Measurements from ENCODE around the gene KRTAP10-8.
"Not testable (repeated sequence)": the region's sequence is repeated elsewhere in the genome, so short reads cannot be mapped to it uniquely, and the experiment has no call there.

Gene KRTAP10-8

DNA sequence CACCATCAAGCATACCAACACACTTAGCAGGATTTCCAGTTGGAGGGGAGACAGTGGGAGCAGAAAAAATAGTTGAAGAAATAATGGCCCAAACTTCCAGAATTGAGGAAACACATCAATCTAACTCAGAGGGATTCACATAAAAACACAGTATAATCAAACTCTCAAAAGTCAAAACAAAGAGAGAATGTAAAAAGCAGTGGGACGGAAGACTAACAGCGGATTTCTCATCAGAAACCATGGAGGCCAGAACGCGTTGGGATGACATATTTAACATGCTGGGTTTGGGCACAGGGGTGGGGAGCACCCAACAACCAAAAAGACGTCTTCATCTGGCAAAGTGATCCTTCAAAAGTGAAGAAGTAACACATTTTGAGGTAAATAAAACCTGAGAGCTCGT is 8.0 kb downstream of the KRTAP10-8 start:
- no peak overlapping the region for H3K27ac ChIP-seq (ENCODE audit: low read length)
- no peaks in the 10 kb centered on the region for H3K4me1 ChIP-seq (ENCODE audit: control insufficient read depth, insufficient read depth, low read length)

GRCh38 chr21:44623575-44623974 is 11.7 kb downstream of the KRTAP10-8 start:
- Histone ChIP-seq H3K9ac (ENCODE audit: low read length in 2 of 2) (no peak overlapping the region), H3K4me1 (ENCODE audit: control insufficient read depth, insufficient read depth, low read length) (no peaks in the 10 kb centered on the region), H3K27ac (ENCODE audit: low read length) (no peak overlapping the region), H3K4me3 (ENCODE audit: low read length in 2 of 2) (no peak overlapping the region), H3K27me3 (ENCODE audit: control insufficient read depth in 1 of 2, insufficient read depth in 2 of 2, low read length in 2 of 2) (peaks cover 6 to 12% of the 10 kb centered on the region in 2 donors), H3K36me3 (ENCODE audit: control insufficient read depth in 2 of 2, insufficient read depth in 2 of 2, low read length in 2 of 2) (no peaks in the 10 kb centered on the region), H3K9me3 (ENCODE audit: control insufficient read depth in 2 of 2, low read length in 2 of 2) (peaks cover 13 to 21% of the 10 kb centered on the region in 2 donors)

More for the DNA sequence above, 8.0 kb downstream of the KRTAP10-8 start:
- no peak overlapping the region for H3K9ac ChIP-seq (ENCODE audit: low read length in 2 of 2)
- H3K36me3 ChIP-seq (ENCODE audit: control insufficient read depth in 2 of 2, insufficient read depth in 2 of 2, low read length in 2 of 2) = no peaks in the 10 kb centered on the region
- H3K27me3 ChIP-seq (ENCODE audit: control insufficient read depth in 1 of 2, insufficient read depth in 2 of 2, low read length in 2 of 2) = peaks cover 0 to 2% of the 10 kb centered on the region in 2 donors
- peaks cover 13 to 19% of the 10 kb centered on the region in 2 donors for H3K9me3 ChIP-seq (ENCODE audit: control insufficient read depth in 2 of 2, low read length in 2 of 2)
- no peak overlapping the region for H3K4me3 ChIP-seq (ENCODE audit: low read length in 2 of 2)

DNA sequence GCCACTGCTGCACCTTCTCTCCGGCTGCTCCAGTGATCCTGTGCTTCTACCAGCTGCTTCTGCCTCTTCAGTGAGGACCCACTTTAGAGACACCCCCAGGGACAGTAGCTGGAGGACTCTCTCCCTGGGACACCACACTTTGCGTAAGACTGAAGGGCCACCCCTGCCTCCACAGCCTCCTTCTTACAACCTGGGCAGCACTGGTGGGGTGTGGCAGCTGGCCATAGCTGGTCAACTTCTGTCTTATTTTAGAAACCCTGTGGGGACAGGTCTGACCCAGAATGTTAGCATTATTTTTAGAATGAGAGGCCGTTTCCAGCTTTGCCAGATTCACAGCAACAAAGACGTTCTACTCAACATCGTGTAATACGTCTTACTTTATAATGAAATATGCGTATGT is 13.9 kb downstream of the KRTAP10-8 start:
- H3K4me1 ChIP-seq (ENCODE audit: control insufficient read depth, insufficient read depth, low read length) = no peaks in the 10 kb centered on the region
- H3K9ac ChIP-seq (ENCODE audit: low read length in 2 of 2) = no peak overlapping the region
- H3K27ac ChIP-seq (ENCODE audit: low read length) = no peak overlapping the region
- peaks cover 7 to 18% of the 10 kb centered on the region in 2 donors for H3K27me3 ChIP-seq (ENCODE audit: control insufficient read depth in 1 of 2, insufficient read depth in 2 of 2, low read length in 2 of 2)
- H3K36me3 ChIP-seq (ENCODE audit: control insufficient read depth in 2 of 2, insufficient read depth in 2 of 2, low read length in 2 of 2) = no peaks in the 10 kb centered on the region
- peaks cover 5 to 21% of the 10 kb centered on the region in 2 donors for H3K9me3 ChIP-seq (ENCODE audit: control insufficient read depth in 2 of 2, low read length in 2 of 2)
- H3K4me3 ChIP-seq (ENCODE audit: low read length in 2 of 2) = no peak overlapping the region

DNA sequence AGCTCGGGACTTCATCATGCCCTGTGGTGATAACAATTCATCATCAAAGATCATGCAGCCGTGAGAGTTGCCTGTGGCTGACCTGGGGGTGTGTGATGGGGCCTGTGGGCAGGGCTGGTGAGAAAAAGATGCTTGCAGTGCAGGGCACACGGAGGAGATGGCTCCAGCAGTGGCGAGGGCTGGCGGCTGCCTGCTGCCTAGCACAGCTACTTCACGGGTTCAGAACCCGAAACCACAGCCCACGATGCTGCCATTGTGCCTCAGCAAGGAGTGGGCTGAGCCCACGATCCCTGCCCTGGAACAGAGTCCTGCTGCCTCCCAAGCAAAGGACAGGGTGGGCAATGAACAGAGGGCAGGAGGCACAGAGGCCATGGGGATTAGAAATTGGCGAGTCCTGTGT is 14.4 kb downstream of the KRTAP10-8 start:
- Histone ChIP-seq H3K36me3 (ENCODE audit: control insufficient read depth in 2 of 2, insufficient read depth in 2 of 2, low read length in 2 of 2) (no peaks in the 10 kb centered on the region), H3K27me3 (ENCODE audit: control insufficient read depth in 1 of 2, insufficient read depth in 2 of 2, low read length in 2 of 2) (peaks cover 7 to 18% of the 10 kb centered on the region in 2 donors), H3K4me3 (ENCODE audit: low read length in 2 of 2) (no peak overlapping the region), H3K9me3 (ENCODE audit: control insufficient read depth in 2 of 2, low read length in 2 of 2) (peaks cover 5 to 24% of the 10 kb centered on the region in 2 donors), H3K4me1 (ENCODE audit: control insufficient read depth, insufficient read depth, low read length) (no peaks in the 10 kb centered on the region), H3K9ac (ENCODE audit: low read length in 2 of 2) (no peak overlapping the region), H3K27ac (ENCODE audit: low read length) (no peak overlapping the region)

- no peak within 1 kb of the TSS for H3K9ac ChIP-seq (ENCODE audit: low read length in 2 of 2)
- H3K4me3 ChIP-seq (ENCODE audit: low read length in 2 of 2) = no peak within 1 kb of the TSS
- peaks cover 5 to 23% of the 10 kb centered on the region in 2 donors for H3K9me3 ChIP-seq (ENCODE audit: control insufficient read depth in 2 of 2, low read length in 2 of 2)
- no peak within 1 kb of the TSS for H3K27ac ChIP-seq (ENCODE audit: low read length)
- peaks cover 7 to 18% of the 10 kb centered on the region in 2 donors for H3K27me3 ChIP-seq (ENCODE audit: control insufficient read depth in 1 of 2, insufficient read depth in 2 of 2, low read length in 2 of 2)
- H3K4me1 ChIP-seq (ENCODE audit: control insufficient read depth, insufficient read depth, low read length) = no peaks in the 10 kb centered on the region
- no peaks in the 10 kb centered on the region for H3K36me3 ChIP-seq (ENCODE audit: control insufficient read depth in 2 of 2, insufficient read depth in 2 of 2, low read length in 2 of 2)
Observed at GRCh38 chr21:44626673-44627143, 14.8 kb downstream of the KRTAP10-8 start, which contains the start of gene KRTAP10-9. KRTAP10-9 (plus strand) TSS chr21:44627093; CDS start chr21:44627172, 79 bp downstream.

DNA sequence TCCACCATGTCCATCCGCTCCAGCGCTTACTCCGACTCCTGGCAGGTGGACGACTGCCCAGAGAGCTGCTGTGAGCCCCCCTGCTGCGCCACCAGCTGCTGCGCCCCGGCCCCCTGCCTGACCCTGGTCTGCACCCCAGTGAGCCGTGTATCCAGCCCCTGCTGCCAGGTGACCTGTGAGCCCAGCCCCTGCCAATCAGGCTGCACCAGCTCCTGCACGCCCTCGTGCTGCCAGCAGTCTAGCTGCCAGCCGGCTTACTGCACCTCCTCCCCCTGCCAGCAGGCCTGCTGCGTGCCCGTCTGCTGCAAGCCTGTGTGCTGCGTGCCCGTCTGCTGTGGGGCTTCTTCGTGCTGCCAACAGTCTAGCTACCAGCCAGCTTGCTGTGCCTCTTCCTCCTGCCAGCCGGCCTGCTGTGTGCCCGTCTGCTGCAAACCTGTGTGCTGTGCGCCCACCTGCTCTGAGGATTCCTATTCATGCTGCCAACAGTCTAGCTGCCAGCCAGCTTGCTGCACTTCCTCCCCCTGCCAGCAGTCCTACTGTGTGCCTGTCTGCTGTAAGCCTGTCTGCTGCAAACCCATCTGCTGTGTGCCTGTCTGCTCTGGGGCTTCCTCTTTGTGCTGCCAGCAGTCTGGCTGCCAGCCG is 15.4 kb downstream of the KRTAP10-8 start:
- not testable (repeated sequence) for H3K4me3 ChIP-seq (ENCODE audit: low read length in 2 of 2); H3K36me3 ChIP-seq (ENCODE audit: control insufficient read depth in 2 of 2, insufficient read depth in 2 of 2, low read length in 2 of 2); H3K4me1 ChIP-seq (ENCODE audit: control insufficient read depth, insufficient read depth, low read length); H3K9ac ChIP-seq (ENCODE audit: low read length in 2 of 2); H3K27ac ChIP-seq (ENCODE audit: low read length)
- H3K27me3 ChIP-seq (ENCODE audit: control insufficient read depth in 1 of 2, insufficient read depth in 2 of 2, low read length in 2 of 2) = peaks cover 7 to 18% of the 10 kb centered on the region in 2 donors
- H3K9me3 ChIP-seq (ENCODE audit: control insufficient read depth in 2 of 2, low read length in 2 of 2) = peaks cover 5 to 17% of the 10 kb centered on the region in 2 donors

- not testable (repeated sequence) for H3K36me3 ChIP-seq (ENCODE audit: control insufficient read depth in 2 of 2, insufficient read depth in 2 of 2, low read length in 2 of 2); H3K4me1 ChIP-seq (ENCODE audit: control insufficient read depth, insufficient read depth, low read length); H3K9ac ChIP-seq (ENCODE audit: low read length in 2 of 2); H3K4me3 ChIP-seq (ENCODE audit: low read length in 2 of 2); H3K27ac ChIP-seq (ENCODE audit: low read length)
- Histone ChIP-seq H3K9me3 (ENCODE audit: control insufficient read depth in 2 of 2, low read length in 2 of 2) (peaks cover 7 to 12% of the 10 kb centered on the region in 2 donors), H3K27me3 (ENCODE audit: control insufficient read depth in 1 of 2, insufficient read depth in 2 of 2, low read length in 2 of 2) (peaks cover 7 to 18% of the 10 kb centered on the region in 2 donors)
Observed at GRCh38 chr21:44627831-44628233, 16.0 kb downstream of the KRTAP10-8 start.

- Histone ChIP-seq H3K27ac (ENCODE audit: low read length) (no peak overlapping the region), H3K4me1 (ENCODE audit: control insufficient read depth, insufficient read depth, low read length) (no peaks in the 10 kb centered on the region), H3K9me3 (ENCODE audit: control insufficient read depth in 2 of 2, low read length in 2 of 2) (peaks cover 4 to 12% of the 10 kb centered on the region in 2 donors), H3K9ac (ENCODE audit: low read length in 2 of 2) (no peak overlapping the region), H3K36me3 (ENCODE audit: control insufficient read depth in 2 of 2, insufficient read depth in 2 of 2, low read length in 2 of 2) (no peaks in the 10 kb centered on the region), H3K27me3 (ENCODE audit: control insufficient read depth in 1 of 2, insufficient read depth in 2 of 2, low read length in 2 of 2) (peaks cover 7 to 18% of the 10 kb centered on the region in 2 donors), H3K4me3 (ENCODE audit: low read length in 2 of 2) (no peak overlapping the region)
Observed at GRCh38 chr21:44628707-44629391, 17.0 kb downstream of the KRTAP10-8 start.

GRCh38 chr21:44630440-44630839 is 18.6 kb downstream of the KRTAP10-8 start:
- Histone ChIP-seq H3K4me1 (ENCODE audit: control insufficient read depth, insufficient read depth, low read length) (no peaks in the 10 kb centered on the region), H3K9ac (ENCODE audit: low read length in 2 of 2) (no peak overlapping the region), H3K27ac (ENCODE audit: low read length) (no peak overlapping the region), H3K9me3 (ENCODE audit: control insufficient read depth in 2 of 2, low read length in 2 of 2) (peaks cover 4 to 5% of the 10 kb centered on the region in 2 donors), H3K4me3 (ENCODE audit: low read length in 2 of 2) (no peak overlapping the region), H3K27me3 (ENCODE audit: control insufficient read depth in 1 of 2, insufficient read depth in 2 of 2, low read length in 2 of 2) (peaks cover 7 to 18% of the 10 kb centered on the region in 2 donors), H3K36me3 (ENCODE audit: control insufficient read depth in 2 of 2, insufficient read depth in 2 of 2, low read length in 2 of 2) (no peaks in the 10 kb centered on the region)

GRCh38 chr21:44632067-44632466 is 20.2 kb downstream of the KRTAP10-8 start:
- Histone ChIP-seq H3K36me3 (ENCODE audit: control insufficient read depth in 2 of 2, insufficient read depth in 2 of 2, low read length in 2 of 2) (no peaks in the 10 kb centered on the region), H3K4me3 (ENCODE audit: low read length in 2 of 2) (no peak overlapping the region), H3K4me1 (ENCODE audit: control insufficient read depth, insufficient read depth, low read length) (no peaks in the 10 kb centered on the region), H3K27ac (ENCODE audit: low read length) (no peak overlapping the region), H3K9ac (ENCODE audit: low read length in 2 of 2) (no peak overlapping the region), H3K9me3 (ENCODE audit: control insufficient read depth in 2 of 2, low read length in 2 of 2) (peaks cover 4 to 5% of the 10 kb centered on the region in 2 donors), H3K27me3 (ENCODE audit: control insufficient read depth in 1 of 2, insufficient read depth in 2 of 2, low read length in 2 of 2) (peaks cover 3 to 15% of the 10 kb centered on the region in 2 donors)
